OCI-LY1 (cell line): ENCODE measurements around the gene M1AP.

Source experiments
- H2AFZ ChIP-seq: fragments of 200-600 bp; sonication (generic), shearing (Covaris generic); 2 replicates; pipeline ENCODE4 v1.6.0; 2014; ENCODE audit warnings: antibody characterized with exemption, mild to moderate bottlenecking, low read length
- H3F3A ChIP-seq: fragments of 200-600 bp; sonication (generic), shearing (Covaris generic); 2 replicates; pipeline ENCODE4 v1.6.0; 2014; ENCODE audit warnings: mild to moderate bottlenecking, antibody characterized with exemption, low read length, moderate library complexity; ENCODE audit not compliant: insufficient read depth
- H3K27ac ChIP-seq: fragments of 200-600 bp; sonication (generic); 2 replicates; pipeline ENCODE4 v1.5.1; 2014; ENCODE audit warnings: low read length, mixed run types, mild to moderate bottlenecking, low read depth; ENCODE audit not compliant: poor library complexity, severe bottlenecking
- H3K27me3 ChIP-seq: fragments of 200-600 bp; sonication (generic); 2 replicates; pipeline ENCODE4 v1.6.0; 2014; ENCODE audit warnings: antibody characterized with exemption, mild to moderate bottlenecking, low read length, moderate library complexity; ENCODE audit not compliant: insufficient read depth
- H3K36me3 ChIP-seq: fragments of 200-600 bp; sonication (generic); 2 replicates; pipeline ENCODE4 v1.6.1; 2014; ENCODE audit warnings: mild to moderate bottlenecking, antibody characterized with exemption, low read length, moderate library complexity, mixed read lengths; ENCODE audit not compliant: insufficient read depth
- H3K4me1 ChIP-seq: fragments of 200-600 bp; sonication (generic); 2 replicates; pipeline ENCODE4 v1.5.1; 2014; ENCODE audit warnings: mild to moderate bottlenecking, low read length, moderate library complexity; ENCODE audit not compliant: insufficient read depth, severe bottlenecking
- H3K4me2 ChIP-seq: fragments of 200-600 bp; sonication (generic), shearing (Covaris generic); 2 replicates; pipeline ENCODE4 v1.6.1; 2014; ENCODE audit warnings: low read length
- H3K4me3 ChIP-seq: fragments of 200-600 bp; sonication (generic); 2 replicates; pipeline ENCODE4 v1.5.1; 2014; ENCODE audit warnings: low read length, low read depth, mild to moderate bottlenecking, mixed read lengths; ENCODE audit not compliant: poor library complexity, severe bottlenecking
- H3K79me2 ChIP-seq: fragments of 200-600 bp; shearing (Covaris generic); 2 replicates; pipeline ENCODE4 v1.6.1; 2016; ENCODE audit warnings: mixed run types, low read length, mixed read lengths; ENCODE audit not compliant: insufficient read depth
- H3K9ac ChIP-seq: fragments of 200-600 bp; sonication (generic), shearing (Covaris generic); 2 replicates; pipeline ENCODE4 v1.6.1; 2014; ENCODE audit warnings: mild to moderate bottlenecking, low read length, mixed read lengths
- H3K9me2 ChIP-seq: fragments of 200-600 bp; sonication (generic), shearing (Covaris generic); 2 replicates; pipeline ENCODE4 v1.6.1; 2014; ENCODE audit warnings: low read depth, mild to moderate bottlenecking, low read length, mixed read lengths
- H3K9me3 ChIP-seq: fragments of 200-600 bp; shearing (Covaris generic); 2 replicates; pipeline ENCODE4 v1.6.1; 2014; ENCODE audit warnings: low read length, mixed read lengths
- H4K20me1 ChIP-seq: fragments of 200-600 bp; sonication (generic), shearing (Covaris generic); 2 replicates; pipeline ENCODE4 v1.6.0; 2016; ENCODE audit warnings: mild to moderate bottlenecking, low read length; ENCODE audit not compliant: insufficient read depth
- EZH2 ChIP-seq: fragments of 200-600 bp; sonication (generic), shearing (Covaris generic); IDR thresholded peaks from 2 replicates; pipeline ENCODE4 v1.8.0; 2017; ENCODE audit warnings: borderline replicate concordance, mixed run types, mild to moderate bottlenecking, antibody characterized with exemption, low read length, moderate library complexity, mixed read lengths
- TF ChIP-seq, protein P1 (sequence below): fragments of 200-600 bp; sonication (generic), shearing (Covaris generic); IDR thresholded peaks from 2 replicates; pipeline ENCODE4 v1.5.1; 2017; ENCODE audit warnings: mild to moderate bottlenecking, antibody characterized with exemption, low read length, moderate library complexity, mixed read lengths

Gene M1AP

DNA sequence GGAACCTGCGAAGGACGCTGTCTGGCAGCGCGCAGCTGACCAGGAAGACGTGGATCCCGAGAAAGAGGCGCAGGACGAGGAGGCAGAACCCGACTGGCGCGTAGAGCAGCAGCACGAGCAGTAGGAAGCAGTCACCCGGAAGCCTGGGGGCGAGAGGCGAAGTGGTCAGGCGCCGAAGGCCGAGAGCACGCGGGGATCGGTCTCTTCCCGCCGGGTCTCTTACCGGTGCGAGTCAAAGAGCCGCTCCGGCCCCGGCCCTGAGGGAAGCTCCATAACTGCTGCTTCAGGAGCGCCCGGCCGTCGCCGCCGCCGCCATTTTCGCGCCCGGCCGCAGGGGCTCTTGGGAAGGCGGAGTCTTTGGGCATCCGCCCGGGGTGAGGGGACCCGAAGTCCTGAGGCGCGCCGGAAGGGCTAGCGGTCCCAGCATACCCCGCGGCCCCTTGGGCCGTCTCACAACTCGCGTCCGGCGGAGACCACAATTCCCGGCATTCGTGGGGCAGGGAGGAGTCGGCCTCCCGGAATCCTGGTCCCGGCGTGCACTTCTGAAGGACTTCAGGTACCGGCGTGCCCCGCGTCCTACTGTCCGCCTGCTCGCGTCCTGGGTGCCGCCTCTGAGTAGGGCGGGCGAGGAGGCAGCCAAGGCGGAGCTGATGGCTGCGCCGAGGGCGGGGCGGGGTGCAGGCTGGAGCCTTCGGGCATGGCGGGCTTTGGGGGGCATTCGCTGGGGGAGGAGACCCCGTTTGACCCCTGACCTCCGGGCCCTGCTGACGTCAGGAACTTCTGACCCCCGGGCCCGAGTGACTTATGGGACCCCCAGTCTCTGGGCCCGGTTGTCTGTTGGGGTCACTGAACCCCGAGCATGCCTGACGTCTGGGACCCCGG, 118.5 kb downstream of the M1AP start, which contains the start of the genes AUP1 and HTRA2:
AUP1 (minus strand) TSS at position 350 of the 882 bp plus-strand sequence; CDS start at position 273, 77 bp downstream.
HTRA2 (plus strand) TSS at position 577 of the 882 bp plus-strand sequence; CDS start at position 651, 74 bp downstream.
- H3K36me3 ChIP-seq = peaks cover 59% of the 10 kb centered on the region
- H3K27ac ChIP-seq = peak within 1 kb of the TSS; percentile 78
- H3K79me2 ChIP-seq = peaks cover 10% of the 10 kb centered on the region

DNA sequence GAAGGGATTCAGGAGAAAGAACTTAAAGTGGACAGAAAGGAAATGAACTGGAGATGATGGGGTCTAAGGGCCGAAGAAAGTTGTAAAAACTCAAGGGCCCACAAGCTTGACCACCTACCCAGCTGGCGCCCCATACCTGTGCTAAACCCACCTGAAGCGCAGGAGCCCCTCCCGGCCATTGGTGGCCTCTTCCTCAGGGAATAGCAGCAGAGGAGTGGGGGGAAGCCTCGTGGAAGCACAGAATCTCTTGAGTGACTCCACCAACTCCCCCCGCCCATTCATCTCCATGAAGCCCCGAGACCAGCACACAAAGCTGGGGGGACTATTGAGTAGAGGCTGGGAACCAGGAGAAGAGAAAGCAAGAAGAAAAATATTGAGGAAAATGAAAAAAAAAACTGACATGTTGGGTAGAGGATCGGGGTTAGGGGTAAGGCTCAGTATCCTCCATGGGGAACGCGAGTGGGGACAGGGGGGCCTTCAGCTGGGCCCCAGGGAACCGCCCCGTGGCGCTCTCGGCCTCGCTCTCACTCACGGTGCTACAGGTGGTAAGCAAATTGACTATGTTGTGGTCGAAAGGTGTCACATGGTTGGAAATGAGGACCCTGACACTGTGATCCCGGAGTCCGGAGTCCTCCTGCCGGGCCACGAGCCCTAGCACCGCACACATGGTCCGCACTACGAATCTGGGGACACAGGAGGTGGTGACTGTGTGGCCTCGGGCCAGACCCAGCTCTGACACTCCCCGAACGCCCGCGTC, 119.4 kb downstream of the M1AP start:
- peaks cover 29% of the 10 kb centered on the region for H3K4me1 ChIP-seq
- peaks cover 59% of the 10 kb centered on the region for H3K36me3 ChIP-seq
- peak overlapping the region; percentile 93 for H3K4me2 ChIP-seq
- no peaks in the 10 kb centered on the region for H3K27me3 ChIP-seq
- peak overlapping the region; percentile 91 for H3K4me3 ChIP-seq
- no peaks in the 10 kb centered on the region for H3K9me3 ChIP-seq
- H4K20me1 ChIP-seq = no peaks in the 10 kb centered on the region
- H3K9me2 ChIP-seq = no peaks in the 10 kb centered on the region
- H3F3A ChIP-seq = no peaks in the 10 kb centered on the region
- peak overlapping the region; percentile 99 for H3K9ac ChIP-seq
- H3K27ac ChIP-seq = peak overlapping the region; percentile 78
- no peak for TF ChIP-seq EZH2
- TF ChIP-seq, protein P1, sequence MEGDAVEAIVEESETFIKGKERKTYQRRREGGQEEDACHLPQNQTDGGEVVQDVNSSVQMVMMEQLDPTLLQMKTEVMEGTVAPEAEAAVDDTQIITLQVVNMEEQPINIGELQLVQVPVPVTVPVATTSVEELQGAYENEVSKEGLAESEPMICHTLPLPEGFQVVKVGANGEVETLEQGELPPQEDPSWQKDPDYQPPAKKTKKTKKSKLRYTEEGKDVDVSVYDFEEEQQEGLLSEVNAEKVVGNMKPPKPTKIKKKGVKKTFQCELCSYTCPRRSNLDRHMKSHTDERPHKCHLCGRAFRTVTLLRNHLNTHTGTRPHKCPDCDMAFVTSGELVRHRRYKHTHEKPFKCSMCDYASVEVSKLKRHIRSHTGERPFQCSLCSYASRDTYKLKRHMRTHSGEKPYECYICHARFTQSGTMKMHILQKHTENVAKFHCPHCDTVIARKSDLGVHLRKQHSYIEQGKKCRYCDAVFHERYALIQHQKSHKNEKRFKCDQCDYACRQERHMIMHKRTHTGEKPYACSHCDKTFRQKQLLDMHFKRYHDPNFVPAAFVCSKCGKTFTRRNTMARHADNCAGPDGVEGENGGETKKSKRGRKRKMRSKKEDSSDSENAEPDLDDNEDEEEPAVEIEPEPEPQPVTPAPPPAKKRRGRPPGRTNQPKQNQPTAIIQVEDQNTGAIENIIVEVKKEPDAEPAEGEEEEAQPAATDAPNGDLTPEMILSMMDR = 0 out of 2 replicates have a peak, but pooled peaks have one; percentile 18
- no peak overlapping the region for H2AFZ ChIP-seq
- H3K79me2 ChIP-seq = peaks cover 10% of the 10 kb centered on the region

More for the DNA sequence above, 118.5 kb downstream of the M1AP start, which contains the start of the genes AUP1 and HTRA2:
- Histone ChIP-seq H3K27me3 (no peaks in the 10 kb centered on the region), H3K9ac (peak within 1 kb of the TSS; percentile 99), H3F3A (no peaks in the 10 kb centered on the region), H3K4me3 (peak within 1 kb of the TSS; percentile 91), H4K20me1 (no peaks in the 10 kb centered on the region), H3K4me2 (peak within 1 kb of the TSS; percentile 95), H3K9me2 (no peaks in the 10 kb centered on the region), H3K9me3 (no peaks in the 10 kb centered on the region), H3K4me1 (peaks cover 29% of the 10 kb centered on the region), H2AFZ (no peak within 1 kb of the TSS)
- TF ChIP-seq, protein P1 = no peak
- no peak for TF ChIP-seq EZH2

DNA sequence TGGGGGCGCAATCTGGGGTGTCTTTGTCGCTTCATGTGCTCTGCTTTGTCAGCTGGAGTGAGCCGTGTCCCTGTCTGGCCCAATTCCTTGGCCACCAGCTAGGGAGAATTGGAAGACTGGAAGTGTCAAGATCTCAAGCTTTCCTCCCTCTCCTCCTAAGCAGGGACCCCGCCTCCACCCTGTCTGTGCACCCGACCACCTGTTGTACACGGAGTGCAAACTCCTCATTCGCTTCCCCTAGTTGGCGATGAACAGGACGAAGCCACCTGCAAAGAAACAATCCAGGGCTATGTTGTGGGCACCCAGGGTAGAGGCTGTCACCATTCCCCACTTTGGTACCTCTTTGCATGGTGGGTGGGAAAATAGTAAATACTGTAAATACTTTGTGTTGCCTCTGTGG, 120.4 kb downstream of the M1AP start:
- Histone ChIP-seq H3K4me1 (peaks cover 29% of the 10 kb centered on the region), H3K4me2 (peak overlapping the region; percentile 93; the same call in 1 of the 2 replicates), H2AFZ (no peak overlapping the region), H3K79me2 (peaks cover 10% of the 10 kb centered on the region), H4K20me1 (no peaks in the 10 kb centered on the region), H3K27ac (no peak overlapping the region), H3F3A (no peaks in the 10 kb centered on the region), H3K9me3 (no peaks in the 10 kb centered on the region), H3K4me3 (peak overlapping the region; percentile 91), H3K9ac (no peak overlapping the region), H3K36me3 (peaks cover 50% of the 10 kb centered on the region), H3K27me3 (no peaks in the 10 kb centered on the region), H3K9me2 (no peaks in the 10 kb centered on the region)
- TF ChIP-seq, protein P1 = no peak
- TF ChIP-seq EZH2 = no peak
